ENCODE data around the gene CUL9. TPM values are rescaled to one million over a fixed set of nuclear protein-coding genes. Genes with fewer than 3 reads are reported as not detected.

The CUL9 gene
- total RNA-seq, 2 experiments from 2014 or later = 32.9 to 37.0 TPM

GRCh38 chr6:43242908-43243663 is 61.1 kb downstream of the CUL9 start, which contains the start of gene TTBK1:
TSS of gene TTBK1 (plus strand) at chr6:43243481. CDS start at chr6:43246661, 3,180 bp downstream.
- no peaks in the 10 kb centered on the region for H3K79me2 ChIP-seq (ENCODE audit: insufficient read depth, low read depth, low read length)
- peaks cover 19% of the 10 kb centered on the region for H3K4me1 ChIP-seq (ENCODE audit: insufficient read depth, low read length, poor library complexity, severe bottlenecking)
- DNase-seq (ENCODE audit: low spot score) = no peak
- no TSS peak for BruUV-seq (replicated peaks)
- H2AFZ ChIP-seq (ENCODE audit: low read length) = no peak within 1 kb of the TSS
- H3K27ac ChIP-seq (ENCODE audit: low read depth, low read length, poor library complexity, severe bottlenecking) = no peak within 1 kb of the TSS
- H3K4me3 ChIP-seq (ENCODE audit: low read depth, low read length, poor library complexity, severe bottlenecking) = no peak within 1 kb of the TSS
- ChIA-PET POLR2A (no interaction called here), CTCF (ENCODE audit: unreplicated experiment) (no interaction called here)
- H4K20me1 ChIP-seq (ENCODE audit: insufficient read depth, low read length) = no peaks in the 10 kb centered on the region
- 0 out of 2 replicates have a peak, but pooled peaks have one; percentile 34 for TF ChIP-seq EZH2phosphoT487 (IDR thresholded peaks at IDR 0.05; ENCODE audit: borderline replicate concordance, low read depth, low read length)
- TF ChIP-seq CTCF (conservative IDR thresholded peaks at IDR 0.05; ENCODE audit: low read length) = no peak
- no peaks in the 10 kb centered on the region for H3K9me2 ChIP-seq (ENCODE audit: insufficient read depth, low read length)
- H3K4me2 ChIP-seq (ENCODE audit: low read length) = no peak within 1 kb of the TSS
- H3K36me3 ChIP-seq (ENCODE audit: insufficient read depth, low read length) = no peaks in the 10 kb centered on the region
- intact Hi-C loops (cut with micrococcal nuclease; ENCODE audit: unreplicated experiment) = no loop called here
- no peaks in the 10 kb centered on the region for H3K9me3 ChIP-seq (ENCODE audit: low read length)

- Histone ChIP-seq H3K36me3 (ENCODE audit: insufficient read depth, low read length) (no peaks in the 10 kb centered on the region), H3K9me3 (ENCODE audit: low read length) (no peaks in the 10 kb centered on the region), H3K4me1 (ENCODE audit: insufficient read depth, low read length, poor library complexity, severe bottlenecking) (peaks cover 20% of the 10 kb centered on the region), H3K27ac (ENCODE audit: low read depth, low read length, poor library complexity, severe bottlenecking) (no peak overlapping the region), H3K4me2 (ENCODE audit: low read length) (no peak overlapping the region), H3K9me2 (ENCODE audit: insufficient read depth, low read length) (no peaks in the 10 kb centered on the region), H4K20me1 (ENCODE audit: insufficient read depth, low read length) (no peaks in the 10 kb centered on the region), H3K4me3 (ENCODE audit: low read depth, low read length, poor library complexity, severe bottlenecking) (no peak overlapping the region), H2AFZ (ENCODE audit: low read length) (no peak overlapping the region), H3K79me2 (ENCODE audit: insufficient read depth, low read depth, low read length) (no peaks in the 10 kb centered on the region)
- intact Hi-C loops (cut with micrococcal nuclease; ENCODE audit: unreplicated experiment) = no loop called here
- no TSS peak for BruUV-seq (replicated peaks)
- ChIA-PET CTCF (ENCODE audit: unreplicated experiment) (no interaction called here), POLR2A (interaction anchor here (0.7 kb wide), 1 partner anchor 185 kb away, joined by 4 read pairs; no protein-coding TSS in a partner anchor)
- no peak for DNase-seq (ENCODE audit: low spot score)
- TF ChIP-seq CTCF (conservative IDR thresholded peaks at IDR 0.05; ENCODE audit: low read length) = no peak
- no peak for TF ChIP-seq EZH2phosphoT487 (IDR thresholded peaks at IDR 0.05; ENCODE audit: borderline replicate concordance, low read depth, low read length)
These were observed 61.8 kb downstream of the CUL9 start for GRCh38 chr6:43243664-43244321.
